Measurements from ENCODE around the gene KRTAP4-8.

Gene KRTAP4-8

DNA sequence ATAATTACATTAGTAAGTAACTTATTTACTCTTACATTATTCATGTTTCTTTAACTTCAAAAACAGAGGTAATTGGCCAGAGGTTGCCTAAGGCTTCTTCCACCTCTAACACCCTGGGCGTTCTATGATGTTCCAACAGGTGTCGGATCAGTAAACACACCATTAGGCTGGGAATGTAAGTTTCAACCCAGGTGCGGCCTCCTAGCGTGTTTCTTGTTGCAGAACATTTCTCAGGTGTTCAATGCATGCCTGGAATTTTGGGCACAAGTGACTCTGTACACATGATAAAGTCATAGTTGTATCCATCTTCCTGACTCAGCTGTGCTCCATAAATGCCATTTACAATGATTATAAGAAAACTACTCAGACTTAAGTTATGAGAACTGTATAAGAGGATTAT, 43.9 kb downstream of the KRTAP4-8 start:
- TF ChIP-seq FOXP2 (optimal IDR thresholded peaks at IDR 0.05; ENCODE audit: control extremely low read depth, extremely low read length, insufficient read depth): no peak
- TF ChIP-seq POLR2AphosphoS5 (IDR thresholded peaks at IDR 0.05; ENCODE audit: borderline replicate concordance, low read depth, low read length): no peak
- TF ChIP-seq EZH2 (IDR thresholded peaks at IDR 0.05): no peak
- Histone ChIP-seq H3K9me3 (ENCODE audit: low read depth, low read length) (peaks cover 3% of the 10 kb centered on the region; the same call in 1 of the 2 replicates), H3K27ac (no peak overlapping the region), H3K9ac (ENCODE audit: insufficient read length) (no peak overlapping the region), H3K36me3 (ENCODE audit: insufficient read depth, low read length) (no peaks in the 10 kb centered on the region), H3K4me3 (no peak overlapping the region)
- no peak for DNase-seq (ENCODE audit: low read depth, low spot score)

DNA sequence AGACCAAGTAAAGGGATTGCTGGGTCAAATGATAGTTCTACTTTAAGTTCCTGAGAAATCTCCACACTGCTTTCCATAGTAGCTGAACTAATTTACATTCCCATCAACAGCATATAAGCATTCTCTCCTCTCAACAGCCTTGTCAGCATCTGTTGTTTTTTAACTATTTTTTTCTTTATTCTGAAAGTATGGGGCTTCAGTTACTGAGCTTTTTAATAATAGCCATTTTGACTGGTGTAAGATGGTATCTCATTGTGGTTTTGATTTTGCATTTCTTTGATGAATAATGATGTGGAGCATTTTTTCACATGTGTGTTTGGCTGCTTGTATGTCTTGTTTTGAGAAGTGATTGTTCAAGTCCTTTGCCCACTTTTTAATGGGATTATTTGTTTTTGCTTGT, 45.4 kb downstream of the KRTAP4-8 start:
- TF ChIP-seq EZH2 (IDR thresholded peaks at IDR 0.05) (no peak), FOXP2 (optimal IDR thresholded peaks at IDR 0.05; ENCODE audit: control extremely low read depth, extremely low read length, insufficient read depth) (no peak), POLR2AphosphoS5 (IDR thresholded peaks at IDR 0.05; ENCODE audit: borderline replicate concordance, low read depth, low read length) (no peak)
- Histone ChIP-seq H3K9me3 (ENCODE audit: low read depth, low read length) (peaks cover 3% of the 10 kb centered on the region; the same call in 1 of the 2 replicates), H3K27ac (no peak overlapping the region), H3K4me3 (no peak overlapping the region), H3K9ac (ENCODE audit: insufficient read length) (no peak overlapping the region), H3K36me3 (ENCODE audit: insufficient read depth, low read length) (no peaks in the 10 kb centered on the region)
- DNase-seq (ENCODE audit: low read depth, low spot score): no peak

DNA sequence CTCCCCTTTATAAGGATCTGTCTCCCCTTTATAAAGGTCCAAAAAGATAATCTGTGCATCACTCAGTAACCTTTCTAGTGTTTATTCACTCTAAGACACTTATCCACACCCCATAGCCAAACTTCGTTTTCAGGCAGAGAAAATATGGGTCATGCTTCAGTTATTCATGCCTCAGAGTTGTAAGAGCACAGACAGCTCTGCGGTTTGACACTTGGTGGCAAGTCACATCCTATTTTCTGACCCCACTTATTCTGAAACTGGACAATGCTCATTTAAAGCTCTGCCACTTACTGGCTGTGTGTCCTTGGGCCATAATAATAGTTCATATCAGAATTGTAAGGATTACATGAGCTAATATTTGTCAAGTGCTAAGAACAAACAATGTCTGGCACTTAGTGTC, 48.8 kb downstream of the KRTAP4-8 start:
- Histone ChIP-seq H3K27ac (peak overlapping the region; percentile 81), H3K36me3 (ENCODE audit: insufficient read depth, low read length) (no peaks in the 10 kb centered on the region), H3K9me3 (ENCODE audit: low read depth, low read length) (peaks cover 3% of the 10 kb centered on the region; the same call in 1 of the 2 replicates), H3K9ac (ENCODE audit: insufficient read length) (peak overlapping the region; percentile 46), H3K4me3 (peak overlapping the region; percentile 55)
- DNase-seq (ENCODE audit: low read depth, low spot score): no peak
- TF ChIP-seq POLR2AphosphoS5 (IDR thresholded peaks at IDR 0.05; ENCODE audit: borderline replicate concordance, low read depth, low read length) (no peak), EZH2 (IDR thresholded peaks at IDR 0.05) (no peak), FOXP2 (optimal IDR thresholded peaks at IDR 0.05; ENCODE audit: control extremely low read depth, extremely low read length, insufficient read depth) (no peak)

DNA sequence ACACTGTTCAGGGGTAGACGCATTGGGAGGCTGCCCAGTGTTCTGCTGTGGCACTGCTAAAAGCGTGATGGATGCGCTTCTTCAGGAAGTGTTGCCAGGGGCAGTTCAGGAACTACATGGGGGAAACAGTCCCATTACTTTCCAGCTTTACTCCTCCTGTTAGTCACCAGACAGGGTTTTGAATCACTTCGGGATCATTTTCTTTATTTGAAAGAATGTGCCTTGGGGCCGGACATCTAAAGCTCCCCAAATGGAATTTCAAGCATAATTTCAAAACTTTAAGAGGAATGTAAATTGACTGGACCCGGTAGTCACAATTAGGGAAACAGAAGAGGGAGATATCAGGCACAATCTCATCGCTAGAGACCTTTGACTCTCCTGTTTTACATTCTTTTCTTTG, 49.5 kb downstream of the KRTAP4-8 start:
- TF ChIP-seq POLR2AphosphoS5 (IDR thresholded peaks at IDR 0.05; ENCODE audit: borderline replicate concordance, low read depth, low read length): no peak
- Histone ChIP-seq H3K9ac (ENCODE audit: insufficient read length) (peak overlapping the region; percentile 46), H3K36me3 (ENCODE audit: insufficient read depth, low read length) (no peaks in the 10 kb centered on the region), H3K9me3 (ENCODE audit: low read depth, low read length) (peaks cover 3% of the 10 kb centered on the region; the same call in 1 of the 2 replicates), H3K4me3 (peak overlapping the region; percentile 55), H3K27ac (peak overlapping the region; percentile 81)
- no peak for DNase-seq (ENCODE audit: low read depth, low spot score)

Data from SK-N-MC (cell line).